GM18511 (cell line): ENCODE results near the gene EGLN1.
"Not testable (repeated sequence)": the region's sequence is repeated elsewhere in the genome, so short reads cannot be mapped to it uniquely, and the experiment has no call there.

Source experiments
- ATAC-seq: cut with Tn5 transposase; IDR thresholded peaks from one replicate; pipeline ENCODE4 v1.9.1; 2021; ENCODE audit warnings: mild to moderate bottlenecking, moderate library complexity; ENCODE audit not compliant: unreplicated experiment

Gene EGLN1

GRCh38 chr1:231372501-231372900 lies 49.6 kb downstream of the EGLN1 start:
- ATAC-seq, result no peak

DNA sequence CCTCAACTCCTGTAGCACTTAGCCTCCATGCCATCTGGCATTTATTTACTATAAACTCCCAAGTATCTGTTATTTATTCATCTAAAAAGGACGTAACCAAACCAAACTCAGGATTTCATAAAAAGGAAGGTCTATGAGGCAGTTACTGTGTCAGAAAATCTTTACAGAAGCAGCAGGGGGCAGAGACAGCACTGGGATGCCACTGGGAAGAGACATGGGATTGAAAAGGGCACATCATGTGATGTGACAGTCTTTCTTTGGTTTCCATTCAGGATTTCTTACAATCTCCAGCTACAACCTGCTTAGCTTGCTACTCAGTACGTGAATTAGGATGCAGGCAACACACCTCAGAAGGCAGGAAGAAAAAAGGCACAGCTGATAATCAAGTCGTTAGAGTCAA lies 52.8 kb downstream of the EGLN1 start:
- ATAC-seq, result no peak

DNA sequence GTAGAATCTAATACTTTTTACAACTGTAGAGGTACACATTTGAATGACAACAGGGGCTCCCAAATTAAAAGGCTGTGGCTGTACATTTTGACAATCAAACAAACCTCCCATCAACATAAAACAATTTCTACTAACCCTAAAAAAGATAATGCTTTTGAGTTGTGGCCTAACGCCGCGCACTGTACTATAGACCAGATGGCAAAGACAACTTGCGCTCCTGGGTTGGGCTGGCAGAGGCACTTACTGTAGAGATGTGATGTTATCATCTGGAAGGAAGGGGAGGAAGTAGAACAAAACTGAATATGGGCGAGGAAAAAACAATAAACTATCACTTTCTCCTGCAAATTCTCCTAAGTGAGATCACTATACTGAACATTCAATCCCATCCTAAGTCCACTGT lies 57.9 kb downstream of the EGLN1 start:
- no peak for ATAC-seq

DNA sequence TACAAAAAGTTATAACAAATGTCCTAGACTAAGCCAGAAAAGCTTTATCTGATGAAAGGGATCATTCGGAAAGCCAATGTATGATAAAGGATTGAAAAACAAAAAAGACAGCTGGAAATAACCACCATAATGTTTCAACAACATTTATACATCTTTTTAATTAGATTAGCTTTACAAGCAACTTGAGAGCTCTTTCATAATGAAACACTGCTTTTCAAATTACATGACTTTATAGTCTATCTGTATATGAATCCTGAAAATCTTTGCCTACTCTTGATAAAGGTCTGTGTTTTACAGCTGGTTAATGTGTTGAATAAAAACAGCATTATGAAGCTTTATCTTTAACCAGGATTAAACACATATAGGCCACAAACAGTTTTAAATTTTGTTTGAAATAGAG lies 58.5 kb downstream of the EGLN1 start:
- ATAC-seq, result no peak

GRCh38 chr1:231362325-231362724 lies 59.8 kb downstream of the EGLN1 start:
- ATAC-seq, result no peak

DNA sequence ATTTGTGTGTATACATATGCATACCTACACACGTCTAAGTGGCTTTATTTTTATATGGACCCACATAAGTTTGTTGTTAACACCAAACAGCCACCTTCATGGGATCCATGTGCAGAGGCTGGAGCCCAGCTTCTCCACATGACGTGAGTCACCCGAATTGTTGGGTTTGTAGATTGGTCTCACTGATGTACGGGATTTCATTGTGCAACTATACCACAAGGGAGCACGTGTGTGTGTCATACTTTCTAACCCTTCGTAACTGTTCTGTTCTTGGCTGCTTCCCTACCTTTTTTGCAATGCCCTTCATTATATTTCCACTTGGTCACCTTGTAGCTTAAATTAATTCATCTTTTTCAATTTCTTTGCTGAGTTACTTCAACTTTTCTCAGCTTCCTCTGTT lies 63.0 kb downstream of the EGLN1 start:
- ATAC-seq, result no peak

DNA sequence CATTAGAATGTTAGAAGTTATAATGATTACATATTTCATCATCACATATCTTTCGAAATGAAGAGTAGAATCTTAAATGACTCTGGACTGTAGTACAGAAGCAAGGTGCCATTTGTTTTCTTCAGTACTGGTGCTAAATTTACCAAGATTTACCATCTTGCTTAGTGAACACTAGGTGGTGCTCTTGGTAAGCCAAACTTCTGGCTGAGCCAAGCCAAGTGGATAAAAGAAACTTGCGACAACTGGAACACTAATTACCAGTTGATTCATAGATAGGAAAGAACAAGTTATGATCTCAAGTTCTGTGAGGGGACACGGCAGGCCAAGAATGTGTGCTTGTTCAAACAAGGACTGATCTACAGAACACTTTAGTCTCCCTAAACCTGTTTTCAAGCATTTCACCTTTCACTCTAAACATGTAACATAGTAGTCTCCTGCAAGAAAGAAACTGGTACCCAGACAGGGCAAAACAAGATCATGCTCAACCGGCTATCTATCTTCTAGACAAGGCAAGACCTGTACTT lies 64.2 kb downstream of the EGLN1 start:
- ATAC-seq, result peak; percentile 90

DNA sequence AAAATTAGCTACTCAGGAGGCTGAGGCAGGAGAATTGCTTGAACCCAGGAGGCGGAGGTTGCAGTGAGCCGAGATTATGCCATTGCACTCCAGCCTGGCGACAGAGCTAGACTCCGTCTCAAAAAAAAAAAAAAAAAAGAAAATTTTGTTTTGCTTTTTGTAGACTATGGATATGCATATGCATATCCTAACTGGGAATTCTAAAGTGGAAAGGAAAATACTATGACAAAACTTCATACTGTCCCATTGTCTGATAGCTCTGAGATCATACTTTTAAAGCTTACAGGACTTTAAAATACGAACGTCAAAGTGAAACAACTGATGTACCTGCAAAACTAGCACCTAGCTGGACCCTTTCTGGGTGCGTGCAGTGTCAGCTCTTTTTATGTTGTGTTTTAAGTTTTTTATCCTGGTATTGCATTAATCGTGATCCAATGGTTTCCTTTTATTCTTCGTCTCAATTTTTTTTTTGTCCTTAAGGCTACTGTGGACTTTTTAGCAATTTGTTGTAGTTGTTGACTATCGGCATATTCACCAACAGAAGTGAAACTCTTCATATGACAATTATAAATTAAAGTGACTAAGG lies 64.8 kb downstream of the EGLN1 start:
- ATAC-seq, result peak; percentile 13

DNA sequence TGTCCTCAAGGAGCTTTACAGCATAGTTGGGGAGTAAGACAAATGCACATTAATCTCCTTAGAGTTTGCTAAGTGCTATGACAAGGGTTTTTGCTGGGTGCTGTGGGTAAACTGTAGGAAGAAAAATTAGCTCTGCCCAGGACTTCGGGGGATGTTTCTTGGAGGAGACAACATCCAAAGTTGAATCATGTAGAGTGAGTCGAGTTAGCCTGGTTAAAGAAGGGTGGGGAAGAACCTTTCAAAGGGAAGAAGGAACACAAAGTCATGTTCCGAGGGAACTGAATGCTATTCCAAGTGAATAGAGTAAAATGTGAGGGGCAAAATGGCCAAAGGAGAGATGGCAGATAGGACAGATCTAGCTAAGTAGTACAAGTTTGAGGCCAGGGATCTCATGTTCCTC lies 66.9 kb downstream of the EGLN1 start:
- ATAC-seq, result no peak

GRCh38 chr1:231354330-231355020 lies 67.6 kb downstream of the EGLN1 start:
- no peak for ATAC-seq

DNA sequence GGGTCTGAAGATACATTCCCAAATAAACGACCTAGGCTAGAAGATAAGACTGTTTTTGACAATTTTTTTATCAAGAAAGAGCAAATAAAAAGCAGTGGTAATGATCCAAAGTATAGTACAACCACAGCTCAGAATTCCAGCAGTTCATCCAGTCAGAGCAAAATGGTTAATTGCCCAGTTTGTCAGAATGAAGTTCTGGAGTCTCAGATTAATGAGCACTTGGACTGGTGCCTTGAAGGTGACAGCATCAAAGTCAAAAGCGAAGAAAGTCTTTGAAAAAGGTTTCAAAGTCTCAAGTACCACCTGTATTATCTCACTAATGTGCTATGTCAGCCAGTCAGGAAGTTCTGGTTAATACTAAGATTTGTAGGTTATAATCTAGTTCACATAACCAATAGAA lies 69.0 kb downstream of the EGLN1 start:
- ATAC-seq, result no peak

GRCh38 chr1:231351816-231352215 lies 70.3 kb downstream of the EGLN1 start:
- ATAC-seq, result no peak

DNA sequence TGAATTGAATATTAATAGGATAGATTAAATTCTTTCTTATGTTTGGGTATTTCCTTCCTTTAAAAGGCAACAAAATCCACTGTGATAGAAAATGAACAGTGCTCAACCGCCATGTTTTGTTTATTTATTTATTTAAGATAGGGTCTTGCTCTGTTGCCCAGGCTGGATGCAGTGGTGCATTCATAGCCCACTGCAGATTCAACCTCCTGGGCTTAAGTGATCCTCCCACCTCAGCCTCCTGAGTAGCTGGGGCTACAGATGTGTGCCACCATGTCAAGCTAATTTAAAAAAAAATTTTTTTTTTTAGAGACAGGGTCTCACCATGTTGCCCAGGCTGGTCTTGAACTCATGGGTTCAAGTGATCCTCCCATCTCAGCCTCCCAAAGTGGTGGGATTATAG lies 73.2 kb downstream of the EGLN1 start:
- not testable (repeated sequence) for ATAC-seq

DNA sequence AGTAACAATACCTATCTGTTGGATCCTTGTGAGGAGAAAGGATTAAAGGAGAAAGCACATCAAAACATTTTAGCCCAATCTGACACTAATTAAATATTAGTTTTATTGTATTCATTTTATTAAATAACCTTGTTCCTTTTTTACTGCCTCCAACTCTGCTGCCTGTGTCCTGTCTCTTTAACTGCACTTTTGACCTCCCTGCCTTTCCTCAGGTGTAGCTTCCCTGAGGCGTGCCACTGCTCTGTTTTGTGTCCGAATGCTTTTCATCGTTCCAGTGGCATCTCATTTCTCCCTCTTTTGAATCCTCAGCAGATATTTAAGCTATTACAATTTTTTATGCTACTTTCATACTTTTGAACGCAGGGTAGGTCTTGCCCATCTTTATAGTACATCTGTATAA lies 73.6 kb downstream of the EGLN1 start:
- no peak for ATAC-seq

- no peak for ATAC-seq
Measured at GRCh38 chr1:231347961-231348360, 74.1 kb downstream of the EGLN1 start.

GRCh38 chr1:231340328-231341013 lies 81.6 kb downstream of the EGLN1 start:
- no peak for ATAC-seq

DNA sequence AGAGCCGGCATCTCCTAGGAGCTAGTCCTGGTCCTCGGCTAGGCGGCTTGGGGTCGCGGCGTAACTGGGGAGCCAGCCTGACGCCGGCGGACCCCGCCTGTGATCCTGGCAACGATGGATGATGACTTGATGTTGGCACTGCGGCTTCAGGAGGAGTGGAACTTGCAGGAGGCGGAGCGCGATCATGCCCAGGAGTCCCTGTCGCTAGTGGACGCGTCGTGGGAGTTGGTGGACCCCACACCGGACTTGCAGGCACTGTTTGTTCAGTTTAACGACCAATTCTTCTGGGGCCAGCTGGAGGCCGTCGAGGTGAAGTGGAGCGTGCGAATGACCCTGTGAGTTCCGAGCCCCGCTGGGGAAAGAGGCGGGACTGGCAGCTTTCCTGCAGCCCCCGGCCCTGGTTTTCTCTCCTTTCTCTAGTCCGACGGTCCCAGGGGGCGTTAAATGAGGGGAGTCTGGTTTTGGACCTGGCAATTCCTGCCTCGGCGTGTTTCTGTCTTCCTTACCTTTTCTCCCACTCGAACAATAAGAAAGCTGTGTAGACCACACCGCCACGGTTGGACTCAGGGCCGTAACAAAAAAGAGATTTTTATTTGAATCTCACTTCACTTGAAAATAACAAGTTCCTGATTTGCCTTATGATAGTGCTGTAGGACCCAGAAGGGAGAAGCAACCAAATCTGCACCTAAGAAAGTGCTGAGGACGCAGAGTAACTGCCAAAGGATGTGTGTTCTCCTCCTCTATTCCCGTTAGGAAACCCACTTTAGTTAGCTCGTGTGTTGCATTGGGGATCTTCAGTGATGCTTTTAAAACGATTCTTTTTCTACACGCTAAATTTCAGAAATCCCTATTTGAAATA lies 83.6 kb downstream of the EGLN1 start, which contains the start of gene SPRTN:
Gene SPRTN (plus strand): TSS at position 24 of the 859 bp plus-strand sequence. CDS start 91 bp downstream, at position 115.
- ATAC-seq, result peak; percentile 10

GRCh38 chr1:231337472-231338269 lies 84.4 kb downstream of the EGLN1 start, which contains the start of gene EXOC8:
Gene EXOC8 (minus strand): TSS chr1:231337852. CDS start chr1:231337745, 107 bp downstream.
- peak; percentile 81 for ATAC-seq

DNA sequence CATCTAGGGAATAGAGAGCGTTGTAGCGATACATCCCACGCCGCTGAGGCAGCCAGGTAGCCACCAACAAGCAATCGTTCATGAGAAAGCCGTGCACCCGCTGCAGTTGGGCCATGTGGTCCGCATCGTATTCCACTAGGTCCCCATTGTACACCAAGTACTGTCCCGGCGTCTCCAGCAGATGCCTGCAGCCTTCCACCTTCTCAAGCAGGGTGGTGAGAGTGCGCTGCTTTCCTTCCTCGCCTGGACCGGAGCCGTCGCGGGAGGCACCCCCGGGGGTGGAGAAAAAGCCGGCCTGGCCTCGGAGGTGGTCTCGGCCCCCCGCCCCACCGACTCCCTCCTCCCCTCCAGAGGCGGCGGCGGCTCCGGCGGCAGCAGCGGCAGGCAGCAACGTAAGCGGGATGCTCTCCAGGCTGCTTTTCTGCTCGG lies 85.0 kb downstream of the EGLN1 start:
- peak; percentile 6 for ATAC-seq
